ENCODE measurements around the gene HEATR9.

DNA sequence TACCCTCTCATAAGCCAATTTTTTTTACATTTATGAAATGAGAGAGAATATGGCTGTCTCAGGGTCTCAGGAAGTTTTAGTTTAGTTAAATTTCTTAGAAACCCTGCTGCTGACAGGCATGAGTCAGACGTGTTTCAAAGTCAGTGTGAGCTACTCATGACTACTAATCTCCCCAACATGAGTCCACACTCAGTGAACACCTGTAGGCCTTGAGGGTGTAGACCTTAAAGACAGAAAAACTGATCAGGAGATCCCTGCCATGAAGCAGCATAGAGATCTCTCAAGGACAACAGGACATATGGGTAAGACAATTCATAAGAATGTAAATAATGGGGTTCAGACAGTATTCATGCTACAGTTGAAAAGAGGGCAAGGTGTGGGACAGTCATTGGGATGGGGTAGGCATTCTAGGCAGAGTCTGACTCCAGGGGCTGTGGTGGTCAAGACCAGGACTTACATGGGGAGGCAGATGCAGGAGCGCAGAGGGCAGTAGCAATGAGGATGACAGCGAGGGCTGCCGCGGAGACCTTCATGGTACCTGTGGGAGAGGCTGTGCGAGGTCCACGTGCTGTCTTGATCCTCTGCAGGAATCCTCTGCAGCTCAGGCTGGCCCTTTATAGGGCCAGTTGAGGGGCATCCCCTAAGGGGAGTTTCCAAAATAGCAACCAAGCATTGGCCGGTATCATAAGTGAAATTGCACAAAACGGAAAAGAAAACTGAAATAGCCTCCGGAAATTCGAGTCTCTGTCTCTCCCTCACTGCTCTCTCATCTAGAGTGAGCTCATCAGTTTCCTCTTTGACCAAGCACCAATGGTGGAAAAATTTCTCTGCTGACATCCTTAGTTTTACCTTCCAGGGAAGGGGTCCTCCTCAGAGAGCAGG is 11.3 kb upstream of the HEATR9 start, which contains the start of gene CCL5:
- TF ChIP-seq CTCF (IDR thresholded peaks at IDR 0.05 in 4 of 5, conservative IDR thresholded peaks at IDR 0.05 in 1 of 5): no peak
- no peak for TF ChIP-seq POLR2A (IDR thresholded peaks at IDR 0.05)

All from gastrocnemius medialis (tissue), 4 donors.